HG03378 (cell line): ENCODE data around the gene MEGF9.

Source experiments
- ATAC-seq: cut with Tn5 transposase; IDR thresholded peaks from one replicate; pipeline ENCODE4 v1.9.1; 2021; ENCODE audit warnings: mild to moderate bottlenecking, moderate library complexity; ENCODE audit not compliant: unreplicated experiment

The MEGF9 gene

GRCh38 chr9:120707170-120707569, 7.1 kb downstream of the MEGF9 start:
- no peak for ATAC-seq

GRCh38 chr9:120705174-120705573, 9.1 kb downstream of the MEGF9 start:
- ATAC-seq: no peak

GRCh38 chr9:120702075-120702474, 12.2 kb downstream of the MEGF9 start:
- ATAC-seq: no peak

GRCh38 chr9:120701248-120701647, 13.0 kb downstream of the MEGF9 start:
- ATAC-seq: no peak

GRCh38 chr9:120698766-120699165, 15.5 kb downstream of the MEGF9 start:
- ATAC-seq: no peak

GRCh38 chr9:120697448-120697847, 16.8 kb downstream of the MEGF9 start:
- no peak for ATAC-seq

GRCh38 chr9:120696551-120697230, 17.6 kb downstream of the MEGF9 start:
- ATAC-seq: no peak

GRCh38 chr9:120694559-120694958, 19.7 kb downstream of the MEGF9 start:
- ATAC-seq: peak; percentile 41

- ATAC-seq: peak; percentile 52
Observed at GRCh38 chr9:120693700-120694008, 20.6 kb downstream of the MEGF9 start.

- ATAC-seq: peak; percentile 52
Observed at GRCh38 chr9:120692901-120693699, 21.2 kb downstream of the MEGF9 start.

GRCh38 chr9:120690372-120690771, 23.9 kb downstream of the MEGF9 start:
- ATAC-seq: no peak

GRCh38 chr9:120689860-120690259, 24.4 kb downstream of the MEGF9 start:
- no peak for ATAC-seq

GRCh38 chr9:120688758-120689157, 25.5 kb downstream of the MEGF9 start:
- no peak for ATAC-seq

GRCh38 chr9:120683150-120683549, 31.1 kb downstream of the MEGF9 start:
- ATAC-seq: no peak

- no peak for ATAC-seq
Observed at GRCh38 chr9:120681121-120681520, 33.1 kb downstream of the MEGF9 start.

- no peak for ATAC-seq
Observed at GRCh38 chr9:120680579-120680978, 33.7 kb downstream of the MEGF9 start.

- ATAC-seq: no peak
Observed at GRCh38 chr9:120680161-120680560, 34.1 kb downstream of the MEGF9 start.

GRCh38 chr9:120677965-120678364, 36.3 kb downstream of the MEGF9 start:
- ATAC-seq: no peak

GRCh38 chr9:120676767-120677402, 37.4 kb downstream of the MEGF9 start:
- ATAC-seq: no peak

GRCh38 chr9:120668399-120668798, 45.9 kb downstream of the MEGF9 start:
- no peak for ATAC-seq

- ATAC-seq: no peak
Observed at GRCh38 chr9:120663950-120664349, 50.3 kb downstream of the MEGF9 start.

- ATAC-seq: no peak
Observed at GRCh38 chr9:120663380-120663779, 50.9 kb downstream of the MEGF9 start.
